CD4-positive, alpha-beta T cell treated with Interleukin-17A for 1 hour (primary cell): ENCODE results near the gene TTC8.
"Not testable (repeated sequence)": the region's sequence is repeated elsewhere in the genome, so short reads cannot be mapped to it uniquely, and the experiment has no call there.

Source experiments
- DNase-seq: peaks from one replicate; pipeline ENCODE4 v3.0.0-alpha.2; 2020

The TTC8 gene

GRCh38 chr14:88824314-88825077 lies at the start of gene TTC8:
TSS of gene TTC8 (plus strand) at chr14:88824651. CDS start at chr14:88824708, 57 bp downstream.
- DNase-seq = peak; percentile 87

- no peak for DNase-seq
Observed at GRCh38 chr14:88775532-88775931, 48.9 kb upstream of the TTC8 start.

GRCh38 chr14:88785911-88786310 lies 38.5 kb upstream of the TTC8 start:
- no peak for DNase-seq

GRCh38 chr14:88786715-88787114 lies 37.7 kb upstream of the TTC8 start:
- no peak for DNase-seq

- not testable (repeated sequence) for DNase-seq
Observed at GRCh38 chr14:88789573-88789972, 34.9 kb upstream of the TTC8 start.

DNA sequence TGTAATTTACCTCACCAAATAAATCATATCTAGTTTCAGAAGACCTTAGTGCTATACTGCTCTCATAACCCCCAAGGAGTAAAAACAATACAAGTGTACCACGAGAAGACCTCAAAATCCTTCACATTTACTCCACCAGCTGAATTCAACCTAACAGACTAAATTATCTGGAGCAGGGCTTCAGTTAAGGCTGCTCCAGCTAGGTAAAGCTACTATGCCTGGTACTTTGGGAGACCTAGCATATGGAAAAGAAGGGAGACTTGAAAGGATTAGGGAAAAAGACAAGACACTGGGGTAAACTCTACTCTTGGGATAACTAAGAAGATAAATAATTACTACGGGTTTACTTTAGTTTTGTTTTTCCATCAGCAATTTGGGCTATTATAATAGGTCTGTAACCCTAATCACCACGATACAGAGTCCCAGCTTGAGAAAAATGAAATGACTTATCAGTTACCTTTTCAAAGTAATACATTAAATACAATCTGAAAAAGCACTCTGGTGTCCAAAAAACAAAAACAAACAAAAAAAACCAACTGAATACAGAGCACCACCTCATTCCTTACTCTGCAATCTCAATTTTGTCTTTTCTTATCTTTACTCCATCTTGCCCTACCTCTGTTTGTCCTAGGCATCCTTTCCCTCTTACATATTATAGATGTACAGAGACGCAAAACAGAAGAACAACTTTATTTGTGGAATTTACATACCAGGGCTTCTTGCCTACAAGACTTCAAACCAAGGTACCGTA lies 33.8 kb upstream of the TTC8 start:
- DNase-seq = no peak

DNA sequence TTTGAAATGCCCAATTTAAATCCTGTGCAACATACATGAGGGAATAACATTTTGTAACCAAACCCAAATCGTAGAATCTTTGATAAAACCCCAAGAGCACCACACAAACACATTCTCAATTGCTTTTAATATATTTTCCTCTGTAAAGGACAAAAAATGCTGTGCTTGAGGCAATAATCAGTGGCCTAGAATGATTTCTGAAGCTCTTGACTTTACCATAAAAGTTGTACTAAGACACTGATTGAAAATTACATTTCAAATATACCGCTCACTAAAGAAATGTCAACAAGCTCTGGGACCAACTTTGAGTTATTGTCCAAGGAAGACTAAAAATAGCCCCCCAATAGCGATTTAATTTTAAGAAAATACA lies 33.2 kb upstream of the TTC8 start:
- DNase-seq = no peak

- no peak for DNase-seq
Observed at GRCh38 chr14:88791629-88792472, 32.6 kb upstream of the TTC8 start.

DNA sequence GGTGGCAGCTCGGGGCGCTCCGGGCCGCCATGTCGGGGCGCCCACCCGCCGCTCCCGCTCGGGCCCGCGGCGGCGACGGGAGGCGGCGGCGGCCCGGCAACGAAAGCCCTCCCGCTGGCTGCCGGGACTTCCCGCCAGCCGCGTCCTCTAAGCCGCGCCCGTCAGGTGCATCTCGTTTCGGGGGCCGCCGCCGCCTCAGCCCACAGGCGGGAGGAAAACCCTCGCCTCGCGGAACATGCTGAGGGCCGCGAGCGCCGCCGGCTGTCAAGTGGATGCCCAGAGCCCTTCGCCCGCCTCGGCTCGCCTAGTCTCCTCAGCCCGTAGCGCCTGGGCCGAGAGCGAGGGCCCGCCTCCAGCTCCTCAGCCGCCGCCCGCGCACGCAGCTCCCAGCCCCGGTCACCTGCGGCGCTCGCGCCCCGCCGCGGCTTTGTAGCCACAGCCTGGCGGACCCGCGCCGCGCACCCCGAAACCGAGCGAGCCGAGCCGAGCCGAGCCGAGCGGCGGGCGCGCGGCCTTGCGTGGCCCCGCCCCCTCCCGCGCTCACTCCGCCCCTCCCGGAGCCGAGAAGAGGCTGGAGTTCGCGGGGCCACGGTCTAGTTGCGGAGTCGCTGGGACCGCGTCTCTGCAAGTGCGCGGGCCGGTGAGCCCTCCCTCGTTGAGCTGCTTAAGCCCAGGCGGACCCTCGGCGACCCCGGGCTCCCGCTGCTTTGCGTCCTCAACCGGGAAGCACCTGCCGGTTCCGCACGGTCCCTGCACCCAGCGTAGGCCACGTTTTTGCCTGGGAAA lies 31.8 kb upstream of the TTC8 start, which contains the start of gene EML5:
Gene EML5 (minus strand): TSS at position 481 of the 786 bp plus-strand sequence. CDS start 450 bp downstream, at position 31.
- DNase-seq = peak; percentile 85

DNA sequence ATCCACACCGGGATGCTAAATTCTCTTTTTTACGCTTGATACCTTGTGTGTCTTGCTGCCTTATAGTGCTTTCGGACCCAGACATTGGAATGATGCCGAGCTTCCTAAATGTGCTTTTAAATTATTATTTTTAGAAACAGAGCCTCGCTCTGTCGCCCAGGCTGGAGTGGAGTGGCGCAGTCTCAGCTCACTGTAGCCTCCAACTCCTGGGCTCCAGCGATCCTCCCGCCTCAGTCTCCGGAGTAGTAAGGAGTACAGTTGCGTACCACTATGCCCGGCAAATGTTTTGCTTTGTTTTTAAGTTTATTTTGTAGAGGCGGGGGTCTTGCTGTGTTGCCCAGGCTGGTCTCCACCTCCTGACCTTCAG lies 31.2 kb upstream of the TTC8 start:
- no peak for DNase-seq

DNA sequence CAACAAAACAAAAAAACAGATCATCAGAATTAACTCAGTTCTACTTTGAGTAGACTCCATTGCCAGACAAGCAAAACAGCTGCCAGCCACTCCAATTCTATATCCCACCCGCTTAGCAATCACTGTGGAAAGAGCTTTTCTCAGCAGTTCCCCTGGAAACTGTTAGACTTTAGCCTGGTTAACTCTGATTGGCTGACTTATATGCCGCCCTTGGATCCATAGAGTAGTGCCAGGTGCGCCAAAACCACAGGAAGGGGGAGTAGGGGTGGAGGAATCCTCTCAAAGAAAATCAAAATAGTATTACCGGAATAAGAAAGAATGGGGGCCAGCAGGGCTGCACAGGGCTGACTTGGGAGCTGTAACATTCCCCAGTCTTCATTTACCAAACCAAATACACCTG lies 26.3 kb upstream of the TTC8 start:
- DNase-seq = no peak

GRCh38 chr14:88799522-88799921 lies 24.9 kb upstream of the TTC8 start:
- no peak for DNase-seq

DNA sequence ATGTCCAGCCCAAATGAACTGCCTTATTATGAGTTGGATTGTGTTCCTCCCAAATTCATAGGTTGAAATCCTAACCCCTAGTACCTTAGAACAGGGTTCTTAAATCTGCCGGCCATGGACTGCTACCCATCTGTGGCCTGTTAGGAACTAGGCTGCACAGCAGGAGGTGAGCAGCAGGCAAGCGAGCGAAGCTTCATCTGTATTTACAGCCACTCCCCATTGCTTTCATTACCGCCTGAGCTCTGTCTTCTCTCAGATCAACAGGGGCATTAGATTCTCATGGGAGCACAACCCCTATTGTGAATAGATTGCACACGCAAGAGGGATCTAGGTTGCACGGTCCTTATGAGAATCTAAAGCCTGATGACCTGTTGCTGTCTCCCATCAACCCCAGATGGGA lies 21.9 kb upstream of the TTC8 start:
- DNase-seq = no peak

- DNase-seq = no peak
Observed at GRCh38 chr14:88804035-88804434, 20.4 kb upstream of the TTC8 start.

GRCh38 chr14:88804477-88804876 lies 20.0 kb upstream of the TTC8 start:
- no peak for DNase-seq

DNA sequence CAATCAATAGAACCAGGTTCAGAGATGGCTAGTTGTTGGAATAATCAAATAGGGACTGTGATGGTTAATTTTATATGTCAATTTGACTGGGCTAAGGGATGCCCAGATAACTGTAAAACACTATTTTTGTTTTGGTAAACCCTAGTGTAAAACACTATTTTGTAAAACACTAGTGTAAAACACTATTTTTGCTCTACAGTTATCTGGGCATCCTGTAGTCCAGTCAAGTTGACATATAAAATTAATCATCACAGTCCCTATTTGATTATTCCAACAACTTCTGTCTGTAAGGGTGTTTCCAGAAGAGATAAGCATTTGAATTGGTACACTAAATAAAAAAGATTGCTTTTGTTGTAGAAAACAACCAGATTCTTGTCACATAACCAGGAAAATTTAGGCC lies 16.1 kb upstream of the TTC8 start:
- DNase-seq = no peak

GRCh38 chr14:88815980-88816379 lies 8.5 kb upstream of the TTC8 start:
- DNase-seq = no peak

DNA sequence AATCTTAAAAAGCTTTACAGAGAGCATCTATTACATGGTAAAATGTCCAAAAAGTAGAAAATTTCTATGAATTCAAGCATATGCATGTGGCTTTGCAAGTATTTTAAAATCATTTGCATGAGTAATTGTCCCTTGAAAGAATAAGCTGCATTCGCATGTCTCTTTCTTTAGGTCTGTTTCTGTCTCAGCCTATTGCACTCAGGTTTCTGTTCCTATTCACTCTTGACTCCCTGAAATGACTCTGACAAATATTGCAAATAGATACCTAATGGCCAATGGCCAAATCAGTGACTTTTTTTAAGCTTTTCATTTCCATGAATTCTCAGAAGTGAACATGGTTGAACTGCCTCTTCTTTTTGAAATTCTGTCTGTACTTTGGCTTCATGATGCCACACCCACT lies 6.4 kb upstream of the TTC8 start:
- no peak for DNase-seq

DNA sequence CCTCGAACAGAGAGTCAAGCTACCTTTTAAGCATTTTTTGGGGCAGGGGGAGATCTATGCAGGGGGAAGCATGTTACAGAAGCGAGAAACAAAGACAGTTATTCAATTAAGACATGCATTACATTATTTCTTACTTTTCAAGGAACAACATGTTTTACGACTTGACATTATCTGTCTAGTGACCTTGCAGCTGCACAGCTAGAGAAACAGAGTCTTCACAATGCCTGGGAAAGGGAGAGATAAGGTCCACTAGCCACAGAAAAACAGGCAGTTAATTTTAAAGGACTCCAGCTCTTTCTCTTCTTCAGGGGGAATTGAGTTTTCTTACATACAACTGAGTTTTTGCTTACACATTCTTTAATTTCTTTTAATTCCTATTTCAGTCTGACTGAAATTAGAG lies 4.8 kb upstream of the TTC8 start:
- not testable (repeated sequence) for DNase-seq

- no peak for DNase-seq
Observed at GRCh38 chr14:88821378-88821777, 3.1 kb upstream of the TTC8 start.

GRCh38 chr14:88821888-88822287 lies 2.6 kb upstream of the TTC8 start:
- DNase-seq = no peak

DNA sequence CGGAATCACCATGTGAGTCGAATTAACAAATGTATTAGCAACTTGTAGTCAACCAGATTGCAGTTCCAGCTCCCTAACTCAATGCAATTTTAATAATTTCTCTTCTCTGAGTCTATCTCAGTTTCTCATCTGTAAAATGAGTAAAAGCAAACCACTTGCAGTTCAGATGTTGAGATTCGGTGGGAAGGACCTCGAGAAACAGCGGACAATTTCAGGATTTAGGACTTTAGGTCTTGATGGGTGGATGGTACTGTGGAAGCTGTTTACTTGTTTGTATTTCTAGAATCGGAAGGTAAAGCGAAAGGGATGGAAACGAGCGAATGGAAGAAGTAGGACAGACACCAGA lies 510 bp upstream of the TTC8 start:
- no peak for DNase-seq

DNA sequence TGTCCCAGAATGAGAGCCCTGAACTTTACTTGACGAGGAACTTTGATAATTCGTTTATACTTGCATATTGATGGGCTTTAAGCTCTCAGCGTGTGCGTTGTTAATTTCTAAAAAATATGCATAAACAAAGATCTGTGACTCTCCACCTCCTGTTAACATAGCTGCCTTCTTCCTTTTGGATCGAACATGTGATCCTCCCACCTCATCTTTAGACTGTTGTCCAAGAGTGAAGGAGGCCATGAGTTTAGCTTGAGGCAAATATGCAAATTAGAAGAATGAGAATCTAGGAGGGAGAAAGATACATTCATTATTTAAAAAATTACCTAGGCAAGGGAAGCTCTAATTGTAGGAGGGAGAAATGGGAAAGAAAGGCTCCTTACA lies 617 bp downstream of the TTC8 start:
- no peak for DNase-seq
